ENCODE results near the gene NKD2. TPM values are rescaled to one million over a fixed set of nuclear protein-coding genes. Genes with fewer than 3 reads are reported as not detected.

Gene NKD2
- polyA plus RNA-seq, 1 of the 3 experiments (the other 2 are of a cell fraction) = not detected

GRCh38 chr5:1002836-1003235, 5.8 kb upstream of the NKD2 start:
- no peaks in the 10 kb centered on the region for H3F3A ChIP-seq (replicated peaks; ENCODE audit: insufficient read depth)
- H3K27ac ChIP-seq (ENCODE audit: low read depth in 2 of 2, low read length in 1 of 2) = no peak overlapping the region
- peaks cover 41% of the 10 kb centered on the region for H3K27me3 ChIP-seq (ENCODE audit: insufficient read depth)
- TF ChIP-seq GABPA (IDR thresholded peaks at IDR 0.05; ENCODE audit: low read depth) (no peak), USF2 (IDR thresholded peaks at IDR 0.05; ENCODE audit: borderline replicate concordance, low read depth, low read length) (no peak), TCF12 (IDR thresholded peaks at IDR 0.05) (no peak), GATA2 (CRISPR knock-in tag; IDR thresholded peaks at IDR 0.05) (no peak), IRF3 (IDR thresholded peaks at IDR 0.05; ENCODE audit: low read depth, low read length) (no peak), EZH2phosphoT487 (IDR thresholded peaks at IDR 0.05; ENCODE audit: borderline replicate concordance, low read depth) (no peak), MXI1 (IDR thresholded peaks at IDR 0.05; ENCODE audit: low read depth, low read length) (no peak), TEAD4 (IDR thresholded peaks at IDR 0.05; ENCODE audit: borderline replicate concordance, insufficient read depth) (no peak), FOXM1 (IDR thresholded peaks at IDR 0.05; ENCODE audit: low read depth) (no peak), TAF1 (IDR thresholded peaks at IDR 0.05; ENCODE audit: borderline replicate concordance, low read depth, low read length) (no peak), RFX5 (IDR thresholded peaks at IDR 0.05; ENCODE audit: low read length) (no peak), USF1 (IDR thresholded peaks at IDR 0.05; ENCODE audit: borderline replicate concordance, low read depth) (no peak), ELF1 (IDR thresholded peaks at IDR 0.05) (no peak), JUND (IDR thresholded peaks at IDR 0.05) (no peak)
- no peaks in the 10 kb centered on the region for H3K9me2 ChIP-seq
- DNase-seq = no peak
- H3K4me3 ChIP-seq (ENCODE audit: low read depth in 2 of 2, low read length in 1 of 2) = no peak overlapping the region
- no peak overlapping the region for H3K9ac ChIP-seq
- H2AFZ ChIP-seq (ENCODE audit: low read depth) = no peak overlapping the region
- H3K9me3 ChIP-seq = no peaks in the 10 kb centered on the region
- H3K4me1 ChIP-seq (ENCODE audit: control insufficient read depth in 1 of 2, insufficient read depth in 2 of 2, low read depth in 1 of 2, low read length in 1 of 2) = peaks cover 0 to 2% of the 10 kb centered on the region in 2 experiments; a peak in 1 of 4 replicates
- no peak overlapping the region for H3K4me2 ChIP-seq
- 88% methylated on average over 12 of the region's 13 CpGs for WGBS (ENCODE audit: low lambda C conversion rate)
- H3K79me2 ChIP-seq (ENCODE audit: insufficient read depth) = no peaks in the 10 kb centered on the region
- H3K36me3 ChIP-seq (replicated peaks in 1 of 2; ENCODE audit: control insufficient read depth in 1 of 2, insufficient read depth in 2 of 2, low read length in 1 of 2) = no peaks in the 10 kb centered on the region
- no peaks in the 10 kb centered on the region for H4K20me1 ChIP-seq (ENCODE audit: insufficient read depth)
- ChIA-PET CTCF (interaction anchor here (1.2 to 2.1 kb wide), 3 partner anchors 13 to 165 kb away, joined by 4 to 7 read pairs (median 5); no protein-coding TSS in a partner anchor), POLR2A (no interaction called here)

GRCh38 chr5:1003296-1003937, 5.2 kb upstream of the NKD2 start:
- POLR2A ChIA-PET = no interaction called here
- Histone ChIP-seq H3K27ac (ENCODE audit: low read depth in 2 of 2, low read length in 1 of 2) (no peak overlapping the region), H3K79me2 (ENCODE audit: insufficient read depth) (no peaks in the 10 kb centered on the region), H2AFZ (ENCODE audit: low read depth) (no peak overlapping the region), H3K4me3 (ENCODE audit: low read depth in 2 of 2, low read length in 1 of 2) (no peak overlapping the region), H3K4me2 (no peak overlapping the region), H3K27me3 (ENCODE audit: insufficient read depth) (peaks cover 47% of the 10 kb centered on the region), H3F3A (replicated peaks; ENCODE audit: insufficient read depth) (no peaks in the 10 kb centered on the region), H3K4me1 (ENCODE audit: control insufficient read depth in 1 of 2, insufficient read depth in 2 of 2, low read depth in 1 of 2, low read length in 1 of 2) (peaks cover 0 to 2% of the 10 kb centered on the region in 2 experiments; a peak in 1 of 4 replicates), H4K20me1 (ENCODE audit: insufficient read depth) (no peaks in the 10 kb centered on the region), H3K9me3 (no peaks in the 10 kb centered on the region), H3K36me3 (replicated peaks in 1 of 2; ENCODE audit: control insufficient read depth in 1 of 2, insufficient read depth in 2 of 2, low read length in 1 of 2) (no peaks in the 10 kb centered on the region), H3K9me2 (no peaks in the 10 kb centered on the region), H3K9ac (no peak overlapping the region)
- no peak for DNase-seq
- TF ChIP-seq NFIC (IDR thresholded peaks at IDR 0.05; ENCODE audit: borderline replicate concordance) = peak; percentile 46; the same call in 1 of the 2 replicates
- no peak for TF ChIP-seq USF1 (IDR thresholded peaks at IDR 0.05; ENCODE audit: borderline replicate concordance, low read depth)
- WGBS (ENCODE audit: low lambda C conversion rate) = 54% methylated on average over 17 of the region's 21 CpGs
- CTCF ChIA-PET = no interaction called here
